GM18505 (cell line): ENCODE measurements around the gene MGAT4A.
A peak's percentile ranks its signal among the peaks of the same experiment; 100 is the strongest.

Source experiments
- ATAC-seq: cut with Tn5 transposase; IDR thresholded peaks from one replicate; pipeline ENCODE4 v1.9.1; 2021; ENCODE audit not compliant: unreplicated experiment
- POLR2A ChIP-seq: IDR thresholded peaks from 4 replicates; pipeline ENCODE4 v1.6.1; 2011; ENCODE audit warnings: borderline replicate concordance; ENCODE audit not compliant: insufficient read depth, insufficient read length; ENCODE audit errors: extremely low read depth

MGAT4A gene

GRCh38 chr2:98658816-98659490 is 72.0 kb downstream of the MGAT4A start:
- TF ChIP-seq POLR2A: no peak
- ATAC-seq: no peak

GRCh38 chr2:98656800-98657199 is 74.1 kb downstream of the MGAT4A start:
- no peak for ATAC-seq
- no peak for TF ChIP-seq POLR2A

- no peak for TF ChIP-seq POLR2A
- ATAC-seq: no peak
Measured at GRCh38 chr2:98654699-98655495, 76.0 kb downstream of the MGAT4A start.

- no peak for ATAC-seq
Measured at GRCh38 chr2:98650998-98651397, 79.9 kb downstream of the MGAT4A start.

GRCh38 chr2:98649992-98650375 is 80.9 kb downstream of the MGAT4A start:
- ATAC-seq: no peak
- no peak for TF ChIP-seq POLR2A

More at GRCh38 chr2:98650998-98651397, 79.9 kb downstream of the MGAT4A start:
- no peak for TF ChIP-seq POLR2A

GRCh38 chr2:98649135-98649991 is 81.6 kb downstream of the MGAT4A start:
- ATAC-seq: peak; percentile 74

GRCh38 chr2:98648451-98648850 is 82.5 kb downstream of the MGAT4A start:
- no peak for ATAC-seq
- TF ChIP-seq POLR2A: no peak

More at GRCh38 chr2:98649135-98649991, 81.6 kb downstream of the MGAT4A start:
- no peak for TF ChIP-seq POLR2A

- TF ChIP-seq POLR2A: no peak
- ATAC-seq: no peak
Measured at GRCh38 chr2:98647636-98648035, 83.3 kb downstream of the MGAT4A start.

GRCh38 chr2:98643496-98644100 is 87.3 kb downstream of the MGAT4A start:
- no peak for ATAC-seq
- no peak for TF ChIP-seq POLR2A

GRCh38 chr2:98637401-98638147 is 93.4 kb downstream of the MGAT4A start:
- TF ChIP-seq POLR2A: no peak
- ATAC-seq: no peak

- ATAC-seq: no peak
- no peak for TF ChIP-seq POLR2A
Measured at GRCh38 chr2:98634406-98635092, 96.4 kb downstream of the MGAT4A start.

- ATAC-seq: no peak
- no peak for TF ChIP-seq POLR2A
Measured at GRCh38 chr2:98632351-98632750, 98.6 kb downstream of the MGAT4A start.
